B cell (primary cell): ENCODE data around the gene SIM1.

ENCODE experiments used
- CTCF ChIP-seq: fragments of 200-600 bp; IDR thresholded peaks from one replicate; pipeline ENCODE4 v1.8.0; 2022; ENCODE audit warnings: antibody characterized with exemption, mild to moderate bottlenecking
- EZH2 ChIP-seq: IDR thresholded peaks from 2 replicates; pipeline ENCODE4 v1.6.1; 2012; ENCODE audit warnings: borderline replicate concordance, low read depth, mild to moderate bottlenecking, moderate library complexity, low read length; ENCODE audit not compliant: insufficient read depth, poor library complexity, severe bottlenecking

GRCh38 chr6:100350139-100350538, 114.6 kb downstream of the SIM1 start:
- no peak for TF ChIP-seq CTCF
- no peak for TF ChIP-seq EZH2
